Right cardiac atrium (tissue), 5 donors: ENCODE data around the gene TRIM7. TPM values are rescaled to one million over a fixed set of nuclear protein-coding genes. Genes with fewer than 3 reads are reported as not detected.
"Not testable (repeated sequence)": the region's sequence is repeated elsewhere in the genome, so short reads cannot be mapped to it uniquely, and the experiment has no call there.

Source experiments
- ATAC-seq, 2 donors: fragments of 200-7000 bp; cut with Tn5 transposase; one replicate each; pipeline versions ENCODE4 v1.8.0 to v1.9.1; 2020; ENCODE audit warnings: moderate library complexity in 2 of 2, mild to moderate bottlenecking in 1 of 2
- DNase-seq, 3 donors: peaks; one replicate each; pipeline ENCODE4 v3.0.0-alpha.2; 2020
- H3K27ac ChIP-seq: one replicate; pipeline ENCODE4 v1.5.1; 2013; ENCODE audit warnings: mild to moderate bottlenecking, low read length, control low read depth, moderate library complexity
- H3K27me3 ChIP-seq: one replicate; pipeline ENCODE4 v1.6.1; 2013; ENCODE audit not compliant: control insufficient read depth, insufficient read depth
- H3K4me1 ChIP-seq: one replicate; pipeline ENCODE4 v1.6.1; 2013; ENCODE audit warnings: low read length; ENCODE audit not compliant: control insufficient read depth, insufficient read depth
- H3K4me3 ChIP-seq: one replicate; pipeline ENCODE4 v1.5.1; 2013; ENCODE audit warnings: low read length, control low read depth
- H3K9me3 ChIP-seq: one replicate; pipeline ENCODE4 v1.6.1; 2013; ENCODE audit warnings: low read length; ENCODE audit not compliant: control insufficient read depth
- WGBS: extraction: QIAGEN DNeasy Blood & Tissue Kit; methylation state at CpG from one replicate; pipeline ENCODE4 v1.1.7; 2013; 5-methylcytosine and 5-hydroxymethylcytosine counted together
- intact Hi-C, 4 donors: fragments of 100-400 bp; cut with DNase I; formaldehyde crosslinking; loops; one replicate each; pipeline versions ENCODE4 v1.11.0 to v1.14.0; 2022 to 2023
- polyA plus RNA-seq: library from polyadenylated mRNA; stranded (reverse); fragments of 200-250 nt; gene quantifications from one replicate; pipeline ENCODE4 v1.2.3, GENCODE V29; 2013
- total RNA-seq, 4 donors: library from RNA; stranded (reverse); fragmentation: NEBNext Ultra II Directional; extraction: Animal tissue kit (Norgen Biotek cat#: 25700); gene quantifications; one replicate each; pipeline ENCODE4 v1.2.1, GENCODE V29; 2021
- donor health status: healthy with polysubstance abuse.
- donor health status: DM: no; HTN: yes; CAD: no.
- donor health status: DM: no; HTN: no; CAD: no.
- donor health status: DM: no; HTN: yes; CAD: no; lungs with severe emphysema.
- donor health status: DM: yes; HTN: yes; CAD: no.

The TRIM7 gene
- total and polyA plus RNA-seq, 5 donors, result 3.8 to 13.1 (median 4.8) TPM

- H3K4me1 ChIP-seq, H3K4me3 ChIP-seq, H3K27me3 ChIP-seq, intact Hi-C loops, H3K9me3 ChIP-seq, ATAC-seq, H3K27ac ChIP-seq: not testable (repeated sequence)
- DNase-seq, result peak in 1 of 3 donors; percentile 45
- WGBS, result 74% methylated on average over 17 of the region's 17 CpGs
Observed at GRCh38 chr5:181210698-181211097, 5.7 kb upstream of the TRIM7 start.

- H3K4me3 ChIP-seq, H3K27ac ChIP-seq, H3K27me3 ChIP-seq, H3K4me1 ChIP-seq, H3K9me3 ChIP-seq, intact Hi-C loops, ATAC-seq, DNase-seq: not testable (repeated sequence)
- 76% methylated on average over 11 of the region's 11 CpGs for WGBS
Observed at GRCh38 chr5:181210148-181210547, 5.2 kb upstream of the TRIM7 start.

GRCh38 chr5:181209006-181209405 lies 4.0 kb upstream of the TRIM7 start:
- DNase-seq, ATAC-seq, H3K27ac ChIP-seq, H3K27me3 ChIP-seq, H3K4me1 ChIP-seq, intact Hi-C loops, H3K4me3 ChIP-seq, H3K9me3 ChIP-seq: not testable (repeated sequence)
- WGBS, result 90% methylated on average over 24 of the region's 24 CpGs

- intact Hi-C loops, result loop anchor here in 2 of 4 donors (2.0 kb wide), 2 partner anchors 15 to 19 kb away; no protein-coding TSS in a partner anchor
- 38% methylated on average over 3 of the region's 3 CpGs for WGBS
- Histone ChIP-seq H3K9me3 (no peaks in the 10 kb centered on the region), H3K4me1 (peaks cover 4% of the 10 kb centered on the region), H3K4me3 (peak overlapping the region; percentile 70), H3K27ac (no peak overlapping the region), H3K27me3 (no peaks in the 10 kb centered on the region)
- ATAC-seq (no peak), DNase-seq (no peak)
Observed at GRCh38 chr5:181207960-181208253, 2.9 kb upstream of the TRIM7 start.

- H3K27ac ChIP-seq, result peak overlapping the region; percentile 90
- H3K4me3 ChIP-seq, result peak overlapping the region; percentile 70
- peak; percentile 79 to 90 (median 85) for DNase-seq
- peak; percentile 50 to 67 for ATAC-seq
- intact Hi-C loops, result loop anchor here in 2 of 4 donors (2.0 kb wide), 2 partner anchors 15 to 19 kb away; no protein-coding TSS in a partner anchor
- WGBS, result under 1% methylated on average over 36 of the region's 36 CpGs
- H3K4me1 ChIP-seq, result peaks cover 4% of the 10 kb centered on the region
- no peaks in the 10 kb centered on the region for H3K27me3 ChIP-seq
- no peaks in the 10 kb centered on the region for H3K9me3 ChIP-seq
Observed at GRCh38 chr5:181207214-181207959, 2.4 kb upstream of the TRIM7 start.

- Histone ChIP-seq H3K4me1 (peaks cover 4% of the 10 kb centered on the region), H3K27ac (peak overlapping the region; percentile 47), H3K27me3 (no peaks in the 10 kb centered on the region), H3K4me3 (peak overlapping the region; percentile 55), H3K9me3 (no peaks in the 10 kb centered on the region)
- 12% methylated on average over 37 of the region's 37 CpGs for WGBS
- ATAC-seq (peak; percentile 6 to 20), DNase-seq (peak in 2 of 3 donors; percentile 69 to 74)
- intact Hi-C loops, result loop anchor here in 2 of 4 donors (2.0 kb wide), 2 partner anchors 13 to 17 kb away; no protein-coding TSS in a partner anchor
Observed at GRCh38 chr5:181205761-181206649, 1.0 kb upstream of the TRIM7 start.

GRCh38 chr5:181204113-181204825 lies 727 bp downstream of the TRIM7 start:
- ATAC-seq (peak in 1 of 2 donors; percentile 1), DNase-seq (peak; percentile 40 to 75 (median 72))
- intact Hi-C loops, result no loop called here
- WGBS, result 1% methylated on average over 66 of the region's 67 CpGs
- no peaks in the 10 kb centered on the region for H3K27me3 ChIP-seq
- peaks cover 4% of the 10 kb centered on the region for H3K4me1 ChIP-seq
- H3K4me3 ChIP-seq, result peak overlapping the region; percentile 55
- H3K9me3 ChIP-seq, result no peaks in the 10 kb centered on the region
- no peak overlapping the region for H3K27ac ChIP-seq

GRCh38 chr5:181203777-181204112 lies 1.3 kb downstream of the TRIM7 start:
- Histone ChIP-seq H3K9me3 (no peaks in the 10 kb centered on the region), H3K27ac (no peak overlapping the region), H3K4me3 (peak overlapping the region; percentile 55), H3K4me1 (peaks cover 4% of the 10 kb centered on the region), H3K27me3 (no peaks in the 10 kb centered on the region)
- DNase-seq (peak in 2 of 3 donors; percentile 35 to 55), ATAC-seq (no peak)
- 10% methylated on average over 17 of the region's 17 CpGs for WGBS
- intact Hi-C loops, result no loop called here

- Histone ChIP-seq H3K9me3 (no peaks in the 10 kb centered on the region), H3K4me3 (no peak overlapping the region), H3K4me1 (peaks cover 4% of the 10 kb centered on the region), H3K27ac (no peak overlapping the region), H3K27me3 (no peaks in the 10 kb centered on the region)
- no peak for ATAC-seq
- intact Hi-C loops, result no loop called here
- peak in 1 of 3 donors; percentile 65 for DNase-seq
- 64% methylated on average over 11 of the region's 11 CpGs for WGBS
Observed at GRCh38 chr5:181203093-181203711, 1.8 kb downstream of the TRIM7 start.

- no peak overlapping the region for H3K27ac ChIP-seq
- WGBS, result 74% methylated on average over 4 of the region's 4 CpGs
- no peak for ATAC-seq
- H3K27me3 ChIP-seq, result no peaks in the 10 kb centered on the region
- H3K4me3 ChIP-seq, result no peak overlapping the region
- DNase-seq, result no peak
- H3K9me3 ChIP-seq, result no peaks in the 10 kb centered on the region
- intact Hi-C loops, result no loop called here
- H3K4me1 ChIP-seq, result peaks cover 2% of the 10 kb centered on the region
Observed at GRCh38 chr5:181200816-181201215, 4.2 kb downstream of the TRIM7 start.
